Adipose tissue (tissue), 3 donors: Measurements from ENCODE around the gene ZNF467. TPM values are rescaled to one million over a fixed set of nuclear protein-coding genes. Genes with fewer than 3 reads are reported as not detected.

ENCODE experiments used
- H3K27ac ChIP-seq: one replicate; pipeline ENCODE4 v1.5.1; 2013; ENCODE audit warnings: low read depth, low read length
- WGBS, 3 donors: extraction: QIAGEN DNeasy Blood & Tissue Kit; methylation state at CpG; one replicate each; pipeline ENCODE4 v1.1.7; 2013; 5-methylcytosine and 5-hydroxymethylcytosine counted together
- polyA plus RNA-seq, 3 donors: library from polyadenylated mRNA; stranded (reverse); fragments of 200-250 nt; gene quantifications; one replicate each; pipeline ENCODE4 v1.2.3, GENCODE V29; 2013
- donor health status: healthy with polysubstance abuse.
- donor health status: Bipolar disorder and iron deficiency.
- donor health status: healthy.

Gene ZNF467
- polyA plus RNA-seq, 3 donors: 6.2 to 17.1 (median 16.9) TPM

DNA sequence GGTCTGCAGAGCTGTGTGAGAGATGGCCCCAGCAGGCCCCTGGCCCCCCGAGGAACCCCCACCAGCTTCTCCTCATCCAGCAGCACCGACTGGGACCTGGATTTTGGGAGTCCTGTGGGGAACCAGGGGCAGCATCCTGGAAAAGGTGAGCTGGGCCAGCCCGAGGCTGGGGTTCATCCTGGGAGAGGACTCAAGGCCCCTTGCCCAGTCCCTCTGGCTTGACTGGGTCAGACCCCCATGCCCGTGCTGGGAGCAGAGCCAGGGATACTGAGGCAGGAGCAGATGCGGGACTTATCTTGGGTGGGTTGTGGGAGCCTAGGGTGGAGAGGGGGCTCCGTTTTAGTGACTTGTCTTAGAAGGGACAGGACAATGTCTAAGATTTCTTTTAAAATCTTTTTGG lies 47.5 kb downstream of the ZNF467 start:
- WGBS, 3 donors: 79 to 83% (median 80%) methylated on average over 6 of the region's 6 CpGs
- H3K27ac ChIP-seq: no peak overlapping the region

DNA sequence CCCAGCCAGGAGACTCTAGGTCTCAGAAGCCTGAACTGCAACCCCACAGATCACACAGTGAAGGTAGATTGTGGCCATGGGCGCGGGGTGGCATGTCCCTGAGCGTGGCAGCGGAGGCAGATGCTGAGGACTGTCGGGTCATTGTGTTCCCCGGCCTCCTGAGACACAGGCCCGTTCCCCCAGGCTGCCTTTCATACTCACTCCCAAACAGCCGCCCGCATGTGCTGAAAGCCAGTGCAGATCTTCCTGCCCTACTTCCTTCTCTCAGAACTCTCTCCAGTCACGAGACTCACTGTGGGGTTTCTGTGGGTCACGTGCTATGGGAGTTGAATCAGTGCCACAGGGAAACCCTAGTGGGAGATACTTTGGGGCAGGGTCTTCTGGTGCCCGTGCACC lies 48.0 kb downstream of the ZNF467 start:
- no peak overlapping the region for H3K27ac ChIP-seq
- 58 to 87% (median 70%) methylated on average over 12 of the region's 12 CpGs for WGBS, 3 donors

DNA sequence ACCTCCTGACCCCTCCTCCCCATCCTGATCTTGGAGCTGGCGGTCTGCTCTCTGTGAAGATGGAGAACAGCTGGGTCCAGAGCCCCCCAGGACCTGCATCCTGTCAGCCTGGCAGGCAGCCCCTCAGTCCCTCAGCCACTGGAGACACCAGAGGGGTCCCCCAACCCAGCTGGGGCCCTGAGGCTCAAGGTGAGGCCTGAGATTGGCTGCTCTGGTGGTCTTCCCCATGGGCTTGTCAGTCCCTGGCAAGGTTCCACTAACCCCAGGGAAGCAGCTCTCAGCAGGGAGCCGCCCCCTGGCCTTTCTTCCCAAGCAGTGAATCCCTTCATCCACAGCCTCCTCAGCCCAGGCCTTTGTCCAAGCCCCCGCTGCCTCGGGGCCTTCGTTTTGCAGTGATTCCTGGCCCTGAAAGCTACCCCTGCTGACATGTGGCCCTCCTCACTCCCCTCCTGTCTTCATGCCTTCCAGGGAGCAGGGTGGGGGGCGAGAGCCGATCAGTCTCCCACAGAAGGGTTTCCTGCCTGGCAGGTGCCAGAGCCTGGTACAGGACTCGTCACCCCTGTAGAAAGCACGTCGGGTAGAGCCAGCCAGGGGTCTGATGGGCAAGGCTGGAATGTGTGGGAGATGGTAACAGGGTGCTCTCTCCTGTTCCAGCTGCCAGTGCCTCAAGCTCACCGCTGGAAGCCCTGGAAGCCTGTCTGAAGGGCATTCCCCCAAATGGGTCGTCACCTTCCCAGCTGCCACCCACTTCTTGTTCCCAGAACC lies 48.5 kb downstream of the ZNF467 start:
- H3K27ac ChIP-seq: no peak overlapping the region
- 75 to 94% (median 82%) methylated on average over 12 of the region's 12 CpGs for WGBS, 3 donors

DNA sequence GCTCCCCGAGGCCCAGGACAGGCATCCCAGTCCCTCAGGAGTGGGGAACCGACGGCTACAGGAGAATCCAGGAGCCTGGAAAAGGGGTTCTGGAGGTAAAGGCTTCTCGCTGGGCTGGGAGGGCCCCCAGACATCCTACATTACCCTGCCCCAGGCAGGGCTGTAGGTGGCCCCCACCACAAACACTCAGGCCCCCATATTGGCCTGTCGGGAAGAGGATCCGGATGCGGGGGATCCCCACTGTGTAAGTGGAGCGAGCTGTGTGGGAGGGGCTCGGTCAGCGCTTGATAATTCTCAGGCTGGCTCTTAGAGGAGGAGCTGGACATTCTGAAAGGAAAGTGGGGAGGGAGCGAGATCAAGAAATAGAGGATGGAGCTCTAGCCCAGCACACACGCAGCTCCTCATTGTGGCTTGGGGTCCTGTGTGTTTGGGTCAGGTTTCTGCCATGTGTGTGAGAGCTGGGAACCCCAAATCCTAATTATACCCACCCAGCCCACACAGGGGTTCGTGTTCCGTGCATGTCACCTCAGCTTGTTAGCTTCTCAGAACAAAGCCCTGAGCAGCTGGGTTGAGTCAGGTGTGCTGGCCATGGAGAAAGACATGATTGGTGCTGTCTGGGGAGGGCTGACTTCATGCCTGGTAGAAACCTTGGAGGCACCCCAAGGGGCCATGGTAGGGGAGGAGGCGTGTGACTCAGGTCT lies 49.4 kb downstream of the ZNF467 start:
- H3K27ac ChIP-seq: no peak overlapping the region
- WGBS, 3 donors: 94 to 97% (median 96%) methylated on average over 15 of the region's 15 CpGs

DNA sequence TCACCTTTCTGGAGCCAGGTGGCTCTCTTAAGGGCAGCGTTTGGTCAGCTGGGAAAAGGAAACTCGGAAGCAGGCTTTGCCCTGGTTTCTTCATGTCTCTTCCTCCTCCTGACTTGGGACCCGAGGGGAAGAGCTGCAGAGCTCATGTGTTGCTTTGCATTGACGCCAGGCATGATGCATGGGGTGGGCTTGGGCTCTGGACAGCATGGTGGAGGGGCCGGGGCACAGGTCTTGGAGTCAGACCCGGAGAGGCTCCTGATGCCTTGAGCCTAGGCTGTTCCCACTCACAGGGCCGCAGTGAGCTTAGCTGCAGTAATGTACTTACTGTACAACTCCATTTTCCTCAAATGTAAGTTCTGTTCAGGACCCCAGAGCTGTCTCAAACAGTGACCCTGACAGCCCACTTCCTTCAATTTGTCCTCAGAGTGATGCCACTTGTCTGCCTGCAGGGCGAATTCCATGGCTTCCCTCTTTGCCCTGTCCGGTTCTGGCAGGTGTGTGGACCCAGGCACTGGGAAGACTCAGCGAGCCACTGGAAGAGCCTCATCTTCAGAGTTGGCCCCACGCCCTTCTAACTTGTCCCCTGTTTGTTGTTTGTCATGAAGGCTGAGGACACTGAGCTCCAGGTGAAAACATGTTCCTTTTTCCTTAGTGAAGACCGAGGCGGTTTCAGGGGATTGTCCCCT lies 50.2 kb downstream of the ZNF467 start:
- no peak overlapping the region for H3K27ac ChIP-seq
- 88 to 90% (median 89%) methylated on average over 13 of the region's 13 CpGs for WGBS, 3 donors

DNA sequence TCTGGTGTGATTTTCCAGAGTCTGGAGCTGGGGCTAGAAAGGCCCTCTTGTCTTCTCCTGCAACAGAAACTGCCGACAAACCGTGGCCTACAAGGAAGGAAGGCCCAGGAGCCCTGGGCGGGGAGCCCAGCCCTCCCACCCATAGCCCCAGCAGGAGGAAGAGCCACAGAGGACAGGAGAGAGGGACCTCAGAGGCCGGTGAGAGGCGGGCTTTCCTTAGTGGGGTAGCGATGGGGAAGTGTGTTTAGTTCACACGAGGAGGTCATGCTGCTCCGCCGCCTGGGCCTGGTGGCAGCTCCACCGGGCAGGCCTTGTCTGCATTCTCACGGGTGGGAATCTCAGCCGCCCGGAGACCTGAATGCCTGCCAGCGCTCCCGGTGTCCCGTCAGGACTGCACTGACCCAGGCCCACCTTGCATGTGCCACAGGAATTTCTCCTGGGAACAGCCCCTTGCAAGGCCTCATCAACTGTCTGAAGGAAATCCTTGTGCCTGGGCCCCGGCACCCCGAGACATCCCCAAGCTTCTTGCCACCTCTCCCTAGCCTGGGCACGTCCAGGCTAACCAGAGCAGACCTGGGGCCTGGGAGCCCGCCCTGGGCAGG lies 50.9 kb downstream of the ZNF467 start:
- WGBS, 3 donors: 67 to 91% (median 75%) methylated on average over 20 of the region's 20 CpGs
- H3K27ac ChIP-seq: no peak overlapping the region

DNA sequence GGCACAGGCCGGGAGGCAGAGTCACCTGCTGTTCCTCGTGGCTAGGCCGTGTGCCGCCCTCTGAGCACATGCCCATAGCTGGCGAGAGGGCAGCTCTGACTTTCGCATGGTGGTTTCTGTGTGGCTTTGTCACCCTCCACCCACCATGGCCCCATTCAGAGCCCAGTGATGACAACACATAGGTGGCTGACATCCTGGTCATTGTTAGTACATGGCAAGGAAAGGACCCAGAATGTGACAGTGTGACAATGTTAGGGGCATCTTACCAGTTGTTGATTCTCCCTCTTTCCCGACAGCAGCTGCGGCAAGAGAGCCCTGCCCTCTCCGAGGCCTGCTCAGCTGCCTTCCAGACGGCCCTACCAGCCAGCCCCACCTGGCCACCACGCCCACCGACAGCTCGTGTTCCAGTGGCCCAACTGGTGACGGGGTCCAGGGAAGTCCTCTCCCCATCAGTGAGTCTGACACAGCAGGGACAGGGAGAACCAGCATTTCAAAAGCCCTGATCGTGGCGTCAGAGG lies 52.2 kb downstream of the ZNF467 start:
- 93 to 96% (median 94%) methylated on average over 16 of the region's 16 CpGs for WGBS, 3 donors

DNA sequence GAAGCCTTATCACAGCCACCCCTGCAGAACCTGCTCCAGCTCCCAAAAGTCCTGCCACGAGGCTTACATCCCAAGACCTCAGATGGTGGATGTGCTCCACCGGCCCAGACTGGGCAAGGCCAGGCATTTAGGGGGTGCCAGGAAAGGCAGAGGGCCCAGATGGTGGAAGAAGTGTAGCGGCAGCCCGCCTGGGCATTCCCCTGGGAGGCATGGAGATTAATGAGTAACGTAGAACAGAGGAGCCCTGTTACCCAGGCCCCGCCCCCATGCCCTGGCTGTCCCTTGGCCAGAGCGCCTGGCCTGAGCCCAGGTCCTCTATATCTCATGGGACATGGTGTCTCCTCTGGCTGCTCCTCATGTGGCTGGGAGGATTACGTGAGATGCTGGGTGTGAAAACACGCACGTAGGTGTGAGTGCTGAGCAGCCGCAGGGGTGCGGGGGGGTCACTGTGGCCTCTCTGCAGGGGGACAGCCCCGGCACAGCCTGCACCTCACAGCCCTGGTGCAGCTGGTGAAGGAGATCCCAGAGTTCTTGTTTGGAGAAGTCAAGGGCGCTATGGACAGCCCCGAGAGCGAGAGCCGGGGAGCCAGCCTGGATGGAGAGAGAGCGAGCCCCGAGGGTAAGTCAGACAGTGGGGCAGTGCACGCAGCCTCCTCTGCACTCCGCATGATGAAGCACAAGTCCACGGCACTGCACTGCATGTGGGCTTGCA lies 52.9 kb downstream of the ZNF467 start:
- WGBS, 3 donors: 63 to 80% (median 75%) methylated on average over 22 of the region's 22 CpGs
- H3K27ac ChIP-seq: no peak overlapping the region

More for the DNA sequence above, 52.2 kb downstream of the ZNF467 start:
- no peak overlapping the region for H3K27ac ChIP-seq

DNA sequence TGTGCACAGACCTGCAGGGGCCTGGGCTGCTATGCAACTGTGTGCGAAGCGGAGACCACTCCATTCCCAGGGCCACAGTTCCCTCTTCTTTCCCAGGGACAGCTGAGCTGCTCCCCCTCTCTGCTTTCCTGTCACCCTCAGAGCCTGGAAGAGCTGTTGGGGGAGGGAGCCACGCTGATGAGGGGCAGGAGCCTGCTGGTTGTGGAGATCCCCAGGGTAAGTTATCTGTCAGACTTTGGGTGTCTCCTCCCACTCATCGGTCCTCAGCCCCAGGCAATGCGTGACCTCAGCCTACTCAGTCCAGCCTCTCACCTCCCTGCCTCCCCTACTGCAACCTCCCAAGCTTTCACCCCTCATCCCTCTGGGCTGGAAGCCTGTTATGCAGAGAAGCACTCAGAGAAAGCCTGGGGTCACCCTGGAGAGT lies 53.5 kb downstream of the ZNF467 start:
- 74 to 78% (median 75%) methylated on average over 5 of the region's 5 CpGs for WGBS, 3 donors

DNA sequence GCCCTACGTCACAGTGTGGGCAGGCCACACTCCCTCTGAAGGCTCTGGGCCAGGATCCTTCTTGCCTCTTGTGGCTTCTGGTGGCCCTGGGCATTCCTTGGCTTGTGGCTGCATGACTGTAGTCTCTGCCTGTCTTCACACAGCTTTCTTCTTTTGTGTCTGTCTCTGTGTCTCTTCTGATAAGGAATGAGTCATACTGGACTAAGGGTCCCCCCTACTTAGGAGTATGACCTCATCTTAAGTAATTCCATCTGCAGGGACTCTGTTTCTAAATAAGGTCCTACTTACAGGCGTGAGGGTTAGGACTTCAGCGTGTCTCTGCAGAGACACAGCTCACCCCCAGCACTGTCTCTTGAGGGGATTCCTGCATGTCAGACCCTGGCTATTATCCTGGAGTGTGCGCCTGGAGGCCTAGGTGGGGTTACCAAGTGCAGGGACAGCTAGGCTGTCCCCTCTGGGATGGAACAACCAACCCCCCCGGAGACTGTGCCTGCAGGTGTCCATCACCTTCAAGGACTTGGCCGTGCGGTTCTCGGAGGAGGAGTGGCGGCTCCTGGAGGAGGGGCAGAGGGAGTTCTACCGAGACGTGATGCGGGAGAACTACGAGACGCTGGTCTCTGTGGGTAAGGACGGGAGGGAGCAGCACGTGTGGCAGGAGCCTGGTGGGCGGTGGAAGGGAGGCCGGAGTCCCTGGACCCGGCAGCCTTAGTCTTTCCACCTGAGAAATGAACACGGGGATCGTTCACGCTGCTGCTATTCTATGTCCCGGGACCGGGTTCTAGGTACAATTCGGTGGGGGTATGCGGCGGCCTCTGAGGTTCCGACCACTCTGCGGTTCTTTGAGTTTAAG lies 54.1 kb downstream of the ZNF467 start:
- H3K27ac ChIP-seq: no peak overlapping the region
- 89 to 91% (median 90%) methylated on average over 29 of the region's 29 CpGs for WGBS, 3 donors

More for the DNA sequence above, 53.5 kb downstream of the ZNF467 start:
- no peak overlapping the region for H3K27ac ChIP-seq

DNA sequence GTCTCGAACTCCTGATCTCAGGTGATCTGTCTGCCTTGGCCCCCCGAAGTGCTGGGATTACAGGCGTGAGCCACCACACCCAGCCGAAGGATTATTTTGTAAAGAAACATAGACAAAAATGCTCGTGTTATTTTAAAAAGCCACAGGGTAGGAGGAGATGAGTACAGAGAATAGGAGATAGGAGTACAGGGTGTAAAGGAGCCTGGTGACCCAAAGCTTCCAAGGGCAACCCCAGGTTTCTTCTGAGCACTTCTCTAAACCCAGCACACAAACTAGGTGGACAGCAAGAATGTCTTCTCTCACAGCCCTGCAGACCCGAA lies 54.7 kb downstream of the ZNF467 start:
- 95 to 99% (median 98%) methylated on average over 6 of the region's 6 CpGs for WGBS, 3 donors
- no peak overlapping the region for H3K27ac ChIP-seq

DNA sequence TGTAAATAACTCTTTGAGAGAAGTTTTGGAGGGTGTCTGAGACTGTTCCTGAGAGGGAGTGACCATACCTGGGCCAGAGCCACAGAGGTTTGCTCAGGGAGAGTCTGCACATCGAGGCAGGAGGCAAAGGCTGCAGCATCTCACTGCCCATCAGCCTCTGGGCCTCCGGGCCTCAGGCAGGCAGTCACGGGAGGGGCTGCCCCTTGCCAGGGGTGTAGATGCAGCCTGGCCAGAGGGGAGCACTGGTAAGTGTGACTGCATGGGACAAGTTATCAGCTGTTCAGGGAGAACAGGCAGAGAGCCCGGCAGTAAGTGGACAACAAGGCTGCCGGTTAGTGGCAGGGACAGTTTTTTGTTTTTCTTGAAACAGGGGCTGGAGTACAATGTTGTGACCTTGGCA lies 55.9 kb downstream of the ZNF467 start:
- H3K27ac ChIP-seq: no peak overlapping the region
- WGBS, 3 donors: 82 to 89% (median 88%) methylated on average over 5 of the region's 5 CpGs

DNA sequence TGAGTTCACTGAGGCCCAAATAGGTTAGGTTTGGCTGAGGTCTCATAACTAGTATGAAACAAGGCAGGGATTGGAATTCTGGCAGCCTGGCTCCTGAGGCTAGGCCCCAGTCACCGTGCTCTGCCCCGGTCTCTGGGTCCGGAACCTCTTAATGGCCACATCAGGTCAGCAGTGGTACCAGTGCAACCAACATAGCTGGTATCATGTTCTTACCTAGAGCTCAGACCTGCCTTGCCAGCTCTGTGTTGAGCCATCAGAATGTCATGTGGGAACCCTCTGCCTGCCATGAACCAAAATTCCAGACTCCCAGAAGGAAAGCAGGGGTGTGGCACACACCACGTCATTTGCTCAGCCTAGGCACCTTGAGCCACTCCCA lies 56.5 kb downstream of the ZNF467 start:
- WGBS, 3 donors: 92 to 98% (median 97%) methylated on average over 4 of the region's 4 CpGs
- H3K27ac ChIP-seq: no peak overlapping the region

DNA sequence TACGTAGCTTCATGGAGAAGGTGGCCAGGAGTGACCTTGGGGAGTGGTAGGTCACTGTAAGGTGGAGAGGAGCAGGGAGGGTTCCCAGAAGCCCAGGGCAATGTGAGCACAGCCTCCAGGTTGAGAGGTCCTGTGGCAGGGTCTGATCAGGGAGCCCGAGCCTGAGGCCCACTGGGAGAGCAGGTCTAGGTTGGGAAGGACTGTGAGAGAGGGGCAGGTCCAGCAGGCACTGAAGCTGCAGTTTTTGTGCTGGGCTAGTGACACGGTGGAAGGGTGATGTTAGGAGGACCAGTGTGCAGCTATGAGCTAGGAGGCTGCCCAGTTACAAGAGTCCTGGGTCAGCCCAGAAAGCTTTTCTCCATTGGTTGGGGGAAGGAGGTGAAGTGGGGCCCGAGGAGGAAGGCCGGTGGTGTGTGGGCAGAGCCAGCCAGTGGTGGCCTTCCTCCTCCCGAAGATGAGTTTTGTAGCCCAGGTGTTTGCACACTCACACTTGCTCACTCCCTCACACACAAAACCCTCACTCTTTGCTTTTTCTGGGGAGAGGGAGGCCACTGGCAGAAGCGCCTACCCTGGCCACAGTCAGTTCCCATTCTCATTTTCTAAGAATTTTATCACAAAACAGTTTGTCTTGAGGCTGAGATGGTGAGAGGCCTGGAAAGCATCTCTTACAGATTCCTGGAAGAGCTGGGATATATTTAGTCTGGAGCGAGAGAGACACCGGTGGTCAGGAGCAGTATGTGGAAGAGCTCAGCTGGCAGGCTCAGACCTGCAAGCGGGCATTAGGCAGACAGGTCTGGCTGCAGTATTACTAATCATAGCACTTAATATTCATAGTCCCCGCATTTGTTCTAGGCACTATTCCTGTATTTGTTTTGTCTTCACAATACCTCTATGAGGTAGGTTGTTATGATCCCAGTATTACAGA lies 57.1 kb downstream of the ZNF467 start:
- WGBS, 3 donors: 77 to 83% (median 78%) methylated on average over 11 of the region's 11 CpGs
- H3K27ac ChIP-seq: no peak overlapping the region

DNA sequence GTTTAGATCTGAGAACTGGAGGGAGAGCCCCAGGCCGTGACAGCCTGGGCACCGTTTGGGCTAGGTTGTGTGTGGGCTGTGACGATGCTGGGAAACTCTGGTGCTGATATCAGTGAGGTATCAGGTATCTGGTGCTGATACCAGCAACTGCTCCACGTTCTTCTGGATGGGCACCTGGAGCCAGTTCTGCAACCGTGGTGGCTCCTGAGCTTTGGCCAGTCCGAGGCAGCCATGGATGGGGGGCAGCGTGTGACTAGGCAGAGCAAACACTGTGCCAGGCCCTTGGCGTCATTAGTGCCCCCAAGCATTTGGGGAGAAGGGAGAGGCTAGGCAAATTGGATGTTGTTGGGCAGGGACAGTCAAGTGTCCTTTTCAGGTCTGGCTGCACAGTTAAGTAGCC lies 57.9 kb downstream of the ZNF467 start:
- 42 to 69% (median 59%) methylated on average over 8 of the region's 8 CpGs for WGBS, 3 donors
- no peak overlapping the region for H3K27ac ChIP-seq

DNA sequence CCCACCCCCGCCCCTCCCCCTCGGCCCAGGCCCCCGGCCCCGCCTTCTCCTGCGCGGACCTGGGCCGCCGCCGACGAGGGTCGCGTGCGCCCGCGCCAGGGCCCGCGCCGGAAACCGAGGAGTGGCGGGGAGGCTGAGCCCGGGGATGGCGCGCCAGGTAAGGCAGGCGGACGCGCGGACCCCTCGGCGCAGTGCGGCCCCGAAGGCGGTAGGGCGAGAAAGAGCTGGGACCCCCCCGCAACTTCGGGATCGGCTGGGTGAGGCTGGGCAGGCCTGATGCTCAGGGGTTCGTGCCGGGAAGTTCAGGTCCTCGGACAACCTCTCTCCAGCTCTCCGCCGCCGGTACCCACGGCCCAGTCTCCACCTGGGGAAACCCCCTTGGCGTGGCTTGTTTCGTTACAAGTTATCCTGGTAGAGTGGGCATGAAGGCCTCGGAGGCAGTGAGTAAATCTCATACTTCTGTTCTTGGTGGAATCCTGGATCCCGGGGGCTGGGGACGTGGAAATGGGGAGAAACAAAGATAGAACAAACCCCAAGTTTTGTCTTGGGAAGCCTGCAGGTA lies 58.4 kb downstream of the ZNF467 start:
- WGBS, 3 donors: 2 to 3% (median 2%) methylated on average over 29 to 48 of the region's 48 CpGs
- H3K27ac ChIP-seq: no peak overlapping the region
